HCT116 (cell line): ENCODE data around the gene ITGA7. TPM values are rescaled to one million over a fixed set of nuclear protein-coding genes. Genes with fewer than 3 reads are reported as not detected.

Experiments used
- ATAC-seq: fragments of 200-7000 bp; cut with Tn5 transposase; 2 replicates; pipeline ENCODE4 v1.9.1; 2020; ENCODE audit warnings: mild to moderate bottlenecking, moderate library complexity
- BruUV-seq: library from RNA; stranded (reverse); fragments of 400-500 nt; replicated peaks from 2 replicates; lab custom pipeline; 2021; lab: Mats Ljungman, UMichigan
- CTCF ChIA-PET: fragments of 300-600 bp; sonication (Branson Sonifier 250); formaldehyde crosslinking; loops from one replicate; lab custom pipeline; 2021; ENCODE audit warnings: antibody characterized with exemption; lab: Charles Lee
- POLR2A ChIA-PET: fragments of 300-600, 350-600 bp; sonication (Branson Sonifier 250); formaldehyde crosslinking; loops from one replicate; lab custom pipeline; 2021; ENCODE audit warnings: antibody characterized with exemption; lab: Charles Lee
- RAD21 ChIA-PET, 2 experiments: fragments of 300-600 bp; sonication (Branson Sonifier 250); formaldehyde crosslinking; loops; one replicate each; lab custom pipeline; 2023; ENCODE audit warnings: low total read pairs in 2 of 2; ENCODE audit not compliant: uncharacterized antibody in 2 of 2, unreplicated experiment in 2 of 2, low non-redundant PET in 1 of 2; lab: Charles Lee
- DNase-seq: peaks from one replicate; pipeline ENCODE4 v3.0.0-alpha.2; 2010; ENCODE audit warnings: low read depth, low spot score
- H2AFZ ChIP-seq: fragments of 200-600 bp; shearing (Covaris generic), sonication (generic); 2 replicates; pipeline ENCODE4 v1.6.1; 2017; ENCODE audit warnings: low read depth, mixed run types, mixed read lengths, antibody characterized with exemption, low read length; ENCODE audit not compliant: poor library complexity, severe bottlenecking
- H3K27ac ChIP-seq: 2 replicates; pipeline ENCODE4 v1.5.1; 2012; ENCODE audit warnings: low read depth, low read length
- H3K27me3 ChIP-seq: fragments of 200-600 bp; sonication (generic); 2 replicates; pipeline ENCODE4 v1.6.1; 2016; ENCODE audit warnings: mixed run types, low read length, mixed read lengths; ENCODE audit not compliant: insufficient read depth
- H3K36me3 ChIP-seq, 2 experiments: fragments of 200-500 bp in 1 of 2; fragments of 200-600 bp in 1 of 2; sonication (Bioruptor generic) in 1 of 2; sonication (generic) in 1 of 2; 2 replicates each; pipeline versions ENCODE4 v1.5.1 to v1.6.1; 2014 to 2016; ENCODE audit warnings: low read length in 2 of 2, inconsistent platforms in 1 of 2, mixed read lengths in 1 of 2, mixed run types in 1 of 2; ENCODE audit not compliant: insufficient read depth in 2 of 2, control insufficient read depth in 1 of 2
- H3K4me1 ChIP-seq, 2 experiments: fragments of 200-600 bp in 1 of 2; sonication (generic) in 1 of 2; 2 replicates each; pipeline versions ENCODE4 v1.5.1 to v1.6.1; 2012 to 2017; ENCODE audit warnings: low read length in 2 of 2, inconsistent platforms in 1 of 2, mild to moderate bottlenecking in 1 of 2, mixed read lengths in 1 of 2, mixed run types in 1 of 2, moderate library complexity in 1 of 2; ENCODE audit not compliant: insufficient read depth in 2 of 2, control insufficient read depth in 1 of 2
- H3K4me2 ChIP-seq: fragments of 200-600 bp; sonication (generic); 2 replicates; pipeline ENCODE4 v1.6.1; 2017; ENCODE audit warnings: mixed run types, low read length, mixed read lengths
- H3K4me3 ChIP-seq, 2 experiments: fragments of 200-600 bp in 1 of 2; sonication (generic) in 1 of 2; replicated peaks in 1 of 2; 2 replicates each; pipeline ENCODE4 v1.5.1; 2011 to 2016; ENCODE audit warnings: low read length in 2 of 2, control low read depth in 1 of 2, low read depth in 1 of 2, mild to moderate bottlenecking in 1 of 2, mixed read lengths in 1 of 2, mixed run types in 1 of 2
- H3K79me2 ChIP-seq: fragments of 200-600 bp; sonication (generic); 2 replicates; pipeline ENCODE4 v1.6.1; 2017; ENCODE audit warnings: mild to moderate bottlenecking, mixed run types, low read length, moderate library complexity, mixed read lengths; ENCODE audit not compliant: insufficient read depth
- H3K9ac ChIP-seq: fragments of 200-600 bp; sonication (generic); 2 replicates; pipeline ENCODE4 v1.6.1; 2016; ENCODE audit warnings: low read length, mixed read lengths
- H3K9me2 ChIP-seq: fragments of 200-600 bp; sonication (generic), shearing (Covaris generic); 2 replicates; pipeline ENCODE4 v1.6.1; 2017; ENCODE audit warnings: mixed run types, mild to moderate bottlenecking, moderate library complexity; ENCODE audit not compliant: insufficient read depth
- H3K9me3 ChIP-seq, 2 experiments: fragments of 200-500 bp in 1 of 2; fragments of 200-600 bp in 1 of 2; sonication (Bioruptor generic) in 1 of 2; sonication (generic) in 1 of 2; 2 replicates each; pipeline ENCODE4 v1.6.1; 2014 to 2017; ENCODE audit warnings: low read length in 2 of 2, mixed read lengths in 2 of 2, inconsistent platforms in 1 of 2, low read depth in 1 of 2, mild to moderate bottlenecking in 1 of 2, mixed run types in 1 of 2, moderate library complexity in 1 of 2; ENCODE audit not compliant: control insufficient read depth in 1 of 2, insufficient read depth in 1 of 2
- H4K20me1 ChIP-seq: fragments of 200-600 bp; sonication (generic), shearing (Covaris generic); 2 replicates; pipeline ENCODE4 v1.6.1; 2017; ENCODE audit warnings: mixed run types, mild to moderate bottlenecking, moderate library complexity; ENCODE audit not compliant: insufficient read depth
- RAD21 ChIP-seq: IDR thresholded peaks from 2 replicates; pipeline ENCODE4 v1.6.1; 2012; ENCODE audit warnings: low read depth, mild to moderate bottlenecking
- intact Hi-C: fragments of 100-400 bp; cut with micrococcal nuclease; formaldehyde crosslinking; loops from 2 replicates; pipeline ENCODE4 v1.10.0; 2022
- total RNA-seq: library from RNA; stranded (reverse); gene quantifications from one replicate; pipeline ENCODE4 v1.2.1, GENCODE V29; 2021; ENCODE audit not compliant: unreplicated experiment
- TF ChIP-seq, protein P1 (sequence below): IDR thresholded peaks from 2 replicates; pipeline ENCODE4 v1.6.1; 2012; ENCODE audit warnings: low read depth
- TF ChIP-seq, protein P2 (sequence below), 3 experiments: fragments of 200-600 bp in 1 of 3; sonication (generic) in 1 of 3; IDR thresholded peaks in 2 of 3; conservative IDR thresholded peaks in 1 of 3; 2 replicates each; pipeline ENCODE4 v1.5.1; 2012 to 2017; ENCODE audit warnings: low read depth in 2 of 3, low read length in 2 of 3, antibody characterized with exemption in 1 of 3, borderline replicate concordance in 1 of 3, control low read depth in 1 of 3, mild to moderate bottlenecking in 1 of 3, mixed read lengths in 1 of 3, mixed run types in 1 of 3, moderate library complexity in 1 of 3; ENCODE audit not compliant: insufficient read depth in 1 of 3

The ITGA7 gene
- total RNA-seq, 1 experiment from 2014 or later: 17.8 TPM

DNA sequence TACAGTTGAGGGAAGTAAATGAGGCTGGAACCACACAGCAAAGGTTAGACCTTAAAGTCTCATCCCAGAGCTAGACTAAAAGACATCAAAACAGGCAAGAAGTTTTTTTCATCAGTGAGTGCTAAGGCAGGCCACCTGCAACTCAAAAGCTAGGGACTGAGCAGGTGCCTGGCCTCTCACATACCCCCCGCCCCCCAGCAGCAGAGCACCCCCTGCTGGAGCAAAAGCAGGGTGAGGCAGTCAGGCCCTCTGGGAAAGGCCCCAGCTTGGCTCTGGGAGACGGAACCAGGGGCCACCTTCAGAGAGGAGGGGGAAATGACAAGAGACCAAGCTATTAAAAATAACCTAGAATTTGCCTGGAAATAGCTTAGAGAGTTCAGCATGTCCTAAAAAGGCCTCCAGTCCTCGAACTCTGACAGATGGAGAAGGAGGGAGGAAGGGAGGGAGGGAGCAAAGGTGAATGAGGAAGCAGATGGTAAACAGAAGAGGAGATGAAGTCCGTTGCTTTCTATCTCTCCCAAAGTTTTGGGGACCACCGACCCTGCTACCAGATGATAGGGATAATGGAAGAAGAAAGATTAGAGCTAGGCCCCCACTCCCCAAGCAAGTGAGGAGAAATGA lies 1.8 kb downstream of the ITGA7 start:
- BruUV-seq: no TSS peak
- no peak overlapping the region for H3K9ac ChIP-seq
- ChIA-PET CTCF (interaction anchor here (0.8 to 2.9 kb wide), 8 partner anchors 10 to 32 kb away, joined by 3 to 19 read pairs (median 4); partner anchors contain the start of genes BLOC1S1 and RDH5), POLR2A (no interaction called here), RAD21 (no interaction called here)
- peaks cover 4 to 15% of the 10 kb centered on the region in 2 experiments; a peak in 3 of 4 replicates for H3K4me1 ChIP-seq
- no peaks in the 10 kb centered on the region for H3K9me2 ChIP-seq
- TF ChIP-seq, protein P1, sequence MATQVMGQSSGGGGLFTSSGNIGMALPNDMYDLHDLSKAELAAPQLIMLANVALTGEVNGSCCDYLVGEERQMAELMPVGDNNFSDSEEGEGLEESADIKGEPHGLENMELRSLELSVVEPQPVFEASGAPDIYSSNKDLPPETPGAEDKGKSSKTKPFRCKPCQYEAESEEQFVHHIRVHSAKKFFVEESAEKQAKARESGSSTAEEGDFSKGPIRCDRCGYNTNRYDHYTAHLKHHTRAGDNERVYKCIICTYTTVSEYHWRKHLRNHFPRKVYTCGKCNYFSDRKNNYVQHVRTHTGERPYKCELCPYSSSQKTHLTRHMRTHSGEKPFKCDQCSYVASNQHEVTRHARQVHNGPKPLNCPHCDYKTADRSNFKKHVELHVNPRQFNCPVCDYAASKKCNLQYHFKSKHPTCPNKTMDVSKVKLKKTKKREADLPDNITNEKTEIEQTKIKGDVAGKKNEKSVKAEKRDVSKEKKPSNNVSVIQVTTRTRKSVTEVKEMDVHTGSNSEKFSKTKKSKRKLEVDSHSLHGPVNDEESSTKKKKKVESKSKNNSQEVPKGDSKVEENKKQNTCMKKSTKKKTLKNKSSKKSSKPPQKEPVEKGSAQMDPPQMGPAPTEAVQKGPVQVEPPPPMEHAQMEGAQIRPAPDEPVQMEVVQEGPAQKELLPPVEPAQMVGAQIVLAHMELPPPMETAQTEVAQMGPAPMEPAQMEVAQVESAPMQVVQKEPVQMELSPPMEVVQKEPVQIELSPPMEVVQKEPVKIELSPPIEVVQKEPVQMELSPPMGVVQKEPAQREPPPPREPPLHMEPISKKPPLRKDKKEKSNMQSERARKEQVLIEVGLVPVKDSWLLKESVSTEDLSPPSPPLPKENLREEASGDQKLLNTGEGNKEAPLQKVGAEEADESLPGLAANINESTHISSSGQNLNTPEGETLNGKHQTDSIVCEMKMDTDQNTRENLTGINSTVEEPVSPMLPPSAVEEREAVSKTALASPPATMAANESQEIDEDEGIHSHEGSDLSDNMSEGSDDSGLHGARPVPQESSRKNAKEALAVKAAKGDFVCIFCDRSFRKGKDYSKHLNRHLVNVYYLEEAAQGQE: no peak
- TF ChIP-seq, protein P2, sequence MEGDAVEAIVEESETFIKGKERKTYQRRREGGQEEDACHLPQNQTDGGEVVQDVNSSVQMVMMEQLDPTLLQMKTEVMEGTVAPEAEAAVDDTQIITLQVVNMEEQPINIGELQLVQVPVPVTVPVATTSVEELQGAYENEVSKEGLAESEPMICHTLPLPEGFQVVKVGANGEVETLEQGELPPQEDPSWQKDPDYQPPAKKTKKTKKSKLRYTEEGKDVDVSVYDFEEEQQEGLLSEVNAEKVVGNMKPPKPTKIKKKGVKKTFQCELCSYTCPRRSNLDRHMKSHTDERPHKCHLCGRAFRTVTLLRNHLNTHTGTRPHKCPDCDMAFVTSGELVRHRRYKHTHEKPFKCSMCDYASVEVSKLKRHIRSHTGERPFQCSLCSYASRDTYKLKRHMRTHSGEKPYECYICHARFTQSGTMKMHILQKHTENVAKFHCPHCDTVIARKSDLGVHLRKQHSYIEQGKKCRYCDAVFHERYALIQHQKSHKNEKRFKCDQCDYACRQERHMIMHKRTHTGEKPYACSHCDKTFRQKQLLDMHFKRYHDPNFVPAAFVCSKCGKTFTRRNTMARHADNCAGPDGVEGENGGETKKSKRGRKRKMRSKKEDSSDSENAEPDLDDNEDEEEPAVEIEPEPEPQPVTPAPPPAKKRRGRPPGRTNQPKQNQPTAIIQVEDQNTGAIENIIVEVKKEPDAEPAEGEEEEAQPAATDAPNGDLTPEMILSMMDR (IDR thresholded peaks at IDR 0.05 in 2 of 3, conservative IDR thresholded peaks at IDR 0.05 in 1 of 3; ENCODE audit: borderline replicate concordance in 1 of 3, insufficient read depth in 1 of 3, low read depth in 2 of 3, low read length in 2 of 3): peak; percentile 67 to 70 (median 69); a peak in 5 of 6 replicates
- TF ChIP-seq RAD21: peak; percentile 42; the same call in 1 of the 2 replicates
- H3K79me2 ChIP-seq: no peaks in the 10 kb centered on the region
- no peak overlapping the region for H3K4me3 ChIP-seq
- H4K20me1 ChIP-seq: no peaks in the 10 kb centered on the region
- DNase-seq: no peak
- H3K36me3 ChIP-seq: no peaks in the 10 kb centered on the region
- H3K27ac ChIP-seq: no peak overlapping the region
- H3K27me3 ChIP-seq: peaks cover 15% of the 10 kb centered on the region; the same call in 1 of the 2 replicates
- no peak overlapping the region for H3K4me2 ChIP-seq
- no peaks in the 10 kb centered on the region for H3K9me3 ChIP-seq
- peak; percentile 63 for ATAC-seq
- intact Hi-C loops: no loop called here
- no peak overlapping the region for H2AFZ ChIP-seq
